ENCODE measurements around the gene QRFPR. TPM values are rescaled to one million over a fixed set of nuclear protein-coding genes. Genes with fewer than 3 reads are reported as not detected.

QRFPR gene
- total and polyA plus RNA-seq, 12 donors: 0.24 to 17.0 (median 0.78) TPM; not detected in 2

GRCh38 chr4:121336706-121337105, 44.1 kb downstream of the QRFPR start:
- Histone ChIP-seq H3K27ac (no peak overlapping the region), H3K36me3 (replicated peaks in 1 of 2) (no peaks in the 10 kb centered on the region), H3K27me3 (no peaks in the 10 kb centered on the region), H3K4me3 (no peak overlapping the region), H3K4me1 (replicated peaks in 1 of 2) (no peaks in the 10 kb centered on the region), H3K9me3 (replicated peaks in 1 of 3) (no peaks in the 10 kb centered on the region)
- WGBS, 4 donors: 86 to 100% (median 93%) methylated on average over 2 of the region's 2 CpGs
- DNase-seq: no peak
- TF ChIP-seq POLR2A (IDR thresholded peaks at IDR 0.05): no peak
- TF ChIP-seq CTCF (IDR thresholded peaks at IDR 0.05): no peak
- intact Hi-C loops (cut with DNase I): no loop called here

GRCh38 chr4:121330180-121330665, 50.6 kb downstream of the QRFPR start:
- no peak overlapping the region for H3K4me3 ChIP-seq
- WGBS, 4 donors: 58 to 77% (median 71%) methylated on average over 4 of the region's 4 CpGs
- DNase-seq: no peak
- H3K4me1 ChIP-seq (replicated peaks in 1 of 2): no peaks in the 10 kb centered on the region
- no peak for TF ChIP-seq POLR2A (IDR thresholded peaks at IDR 0.05)
- no peak for TF ChIP-seq CTCF (IDR thresholded peaks at IDR 0.05)
- intact Hi-C loops (cut with DNase I): no loop called here
- no peaks in the 10 kb centered on the region for H3K36me3 ChIP-seq (replicated peaks in 1 of 2)
- no peaks in the 10 kb centered on the region for H3K9me3 ChIP-seq (replicated peaks in 1 of 3)
- H3K27ac ChIP-seq: no peak overlapping the region
- no peaks in the 10 kb centered on the region for H3K27me3 ChIP-seq

GRCh38 chr4:121326597-121326996, 54.2 kb downstream of the QRFPR start:
- intact Hi-C loops (cut with DNase I): no loop called here
- 33 to 68% (median 48%) methylated on average over 1 of the region's 1 CpG for WGBS, 4 donors
- DNase-seq: no peak

GRCh38 chr4:121324331-121324730, 56.5 kb downstream of the QRFPR start:
- intact Hi-C loops (cut with DNase I): no loop called here
- Histone ChIP-seq H3K36me3 (replicated peaks in 1 of 2) (no peaks in the 10 kb centered on the region), H3K27me3 (no peaks in the 10 kb centered on the region), H3K4me1 (replicated peaks in 1 of 2) (no peaks in the 10 kb centered on the region), H3K27ac (no peak overlapping the region), H3K4me3 (no peak overlapping the region), H3K9me3 (replicated peaks in 1 of 3) (no peaks in the 10 kb centered on the region)
- no peak for DNase-seq
- TF ChIP-seq POLR2A (IDR thresholded peaks at IDR 0.05) (no peak), CTCF (IDR thresholded peaks at IDR 0.05) (no peak)
- WGBS, 4 donors: 87 to 93% (median 90%) methylated on average over 3 of the region's 3 CpGs

More at GRCh38 chr4:121326597-121326996, 54.2 kb downstream of the QRFPR start:
- no peaks in the 10 kb centered on the region for H3K36me3 ChIP-seq (replicated peaks in 1 of 2)
- no peak overlapping the region for H3K4me3 ChIP-seq
- H3K4me1 ChIP-seq (replicated peaks in 1 of 2): no peaks in the 10 kb centered on the region
- H3K27me3 ChIP-seq: no peaks in the 10 kb centered on the region
- no peaks in the 10 kb centered on the region for H3K9me3 ChIP-seq (replicated peaks in 1 of 3)
- TF ChIP-seq CTCF (IDR thresholded peaks at IDR 0.05) (no peak), POLR2A (IDR thresholded peaks at IDR 0.05) (no peak)
- H3K27ac ChIP-seq: no peak overlapping the region
